ENCODE data around the gene IFNA8. TPM values are rescaled to one million over a fixed set of nuclear protein-coding genes. Genes with fewer than 3 reads are reported as not detected.
A peak's percentile ranks its signal among the peaks of the same experiment; 100 is the strongest.

The IFNA8 gene
- total and polyA plus RNA-seq, 5 donors = not detected

- intact Hi-C loops (cut with DNase I) = loop anchor here in 2 of 4 donors (5.0 to 10.0 kb wide), 2 partner anchors 74 to 77 kb away; no protein-coding TSS in a partner anchor
- peaks cover 3% of the 10 kb centered on the region for H3K27me3 ChIP-seq (ENCODE audit: control insufficient read depth, insufficient read depth)
- 71% methylated on average over 5 of the region's 5 CpGs for WGBS
- ATAC-seq (no peak), DNase-seq (no peak)
- H3K4me1 ChIP-seq (ENCODE audit: control insufficient read depth, insufficient read depth, low read length) = no peaks in the 10 kb centered on the region
- no peaks in the 10 kb centered on the region for H3K9me3 ChIP-seq (ENCODE audit: control insufficient read depth, low read length)
- no peak overlapping the region for H3K27ac ChIP-seq (ENCODE audit: low read length)
- H3K4me3 ChIP-seq (ENCODE audit: low read length) = no peak overlapping the region
Measured at GRCh38 chr9:21398955-21399489, 9.9 kb upstream of the IFNA8 start.

GRCh38 chr9:21399956-21400355, 9.0 kb upstream of the IFNA8 start:
- Histone ChIP-seq H3K4me1 (ENCODE audit: control insufficient read depth, insufficient read depth, low read length) (no peaks in the 10 kb centered on the region), H3K4me3 (ENCODE audit: low read length) (no peak overlapping the region), H3K27ac (ENCODE audit: low read length) (no peak overlapping the region), H3K27me3 (ENCODE audit: control insufficient read depth, insufficient read depth) (peaks cover 3% of the 10 kb centered on the region), H3K9me3 (ENCODE audit: control insufficient read depth, low read length) (no peaks in the 10 kb centered on the region)
- 35% methylated on average over 3 of the region's 3 CpGs for WGBS
- intact Hi-C loops (cut with DNase I) = loop anchor here in 2 of 4 donors (5.0 to 10.0 kb wide), 2 partner anchors 75 to 78 kb away; no protein-coding TSS in a partner anchor
- no peak for DNase-seq
- no peak for ATAC-seq

DNA sequence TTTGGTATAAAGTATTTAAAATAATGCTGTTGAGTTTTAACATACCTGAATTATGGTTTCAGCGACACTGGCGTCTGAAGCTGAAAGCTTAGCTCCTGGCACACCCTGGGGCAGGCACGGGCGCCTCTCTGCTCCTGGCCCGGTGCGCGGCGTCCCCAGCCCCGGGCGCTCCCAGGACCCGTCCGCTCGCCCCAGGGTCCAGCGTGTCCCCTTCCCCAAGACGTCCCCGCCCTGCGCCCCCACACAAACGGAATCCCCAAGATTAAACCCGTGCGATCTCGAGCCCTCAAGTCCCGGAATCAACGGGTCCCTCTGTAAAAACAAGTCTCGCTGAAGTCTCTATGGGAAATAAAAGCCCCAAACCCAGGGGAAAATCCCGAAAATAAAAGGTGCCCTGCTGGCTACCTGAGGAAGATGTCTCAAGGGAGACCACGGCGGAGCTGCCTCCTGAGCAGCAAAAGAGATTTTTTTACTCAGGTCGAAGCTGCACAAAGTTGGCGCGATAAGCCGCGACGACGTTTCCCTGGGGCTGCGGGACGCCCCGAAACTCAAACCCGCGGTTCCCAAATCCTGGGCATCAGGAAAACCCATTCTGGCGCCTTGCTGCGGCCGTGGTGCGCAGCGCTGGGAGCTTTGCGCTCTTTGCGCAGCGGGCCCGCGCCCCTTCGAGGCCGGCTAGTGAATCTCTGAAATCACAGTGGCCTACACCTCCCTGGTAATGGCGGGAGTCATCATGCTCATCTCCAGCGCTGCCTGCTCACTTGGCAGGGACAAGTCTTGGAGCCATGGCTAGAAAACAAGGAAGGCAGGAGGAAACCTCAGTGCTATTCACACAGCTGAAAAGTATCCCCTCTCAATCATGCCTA, 6.3 kb upstream of the IFNA8 start:
- ATAC-seq (no peak), DNase-seq (peak in 2 of 3 donors; percentile 47 to 51)
- intact Hi-C loops (cut with DNase I) = no loop called here
- Histone ChIP-seq H3K27me3 (ENCODE audit: control insufficient read depth, insufficient read depth) (peaks cover 3% of the 10 kb centered on the region), H3K4me3 (ENCODE audit: low read length) (peak overlapping the region; percentile 16), H3K4me1 (ENCODE audit: control insufficient read depth, insufficient read depth, low read length) (no peaks in the 10 kb centered on the region), H3K27ac (ENCODE audit: low read length) (no peak overlapping the region), H3K9me3 (ENCODE audit: control insufficient read depth, low read length) (no peaks in the 10 kb centered on the region)
- WGBS = 2% methylated on average over 53 of the region's 53 CpGs

DNA sequence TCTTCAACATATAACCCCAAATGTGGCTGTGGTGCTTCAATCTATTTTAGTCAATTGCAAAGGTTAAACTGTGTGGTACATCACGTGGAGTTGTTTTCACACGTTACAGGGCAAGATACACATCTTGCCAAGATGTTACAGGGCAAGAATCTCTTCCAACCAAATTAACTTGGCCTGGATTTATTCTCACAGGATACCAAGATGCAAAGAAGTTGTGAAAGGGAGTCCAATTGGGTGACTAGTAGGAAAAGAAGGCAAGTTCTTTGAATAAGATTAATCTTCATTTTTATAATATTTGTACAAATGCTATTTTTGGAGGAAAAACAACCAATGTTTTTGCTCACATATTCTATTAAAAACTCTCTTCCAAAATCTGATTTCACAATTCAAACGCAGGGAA, 4.8 kb upstream of the IFNA8 start:
- H3K27me3 ChIP-seq (ENCODE audit: control insufficient read depth, insufficient read depth) = peaks cover 3% of the 10 kb centered on the region
- ATAC-seq (no peak), DNase-seq (no peak)
- no peaks in the 10 kb centered on the region for H3K9me3 ChIP-seq (ENCODE audit: control insufficient read depth, low read length)
- no peak overlapping the region for H3K27ac ChIP-seq (ENCODE audit: low read length)
- H3K4me1 ChIP-seq (ENCODE audit: control insufficient read depth, insufficient read depth, low read length) = no peaks in the 10 kb centered on the region
- intact Hi-C loops (cut with DNase I) = no loop called here
- H3K4me3 ChIP-seq (ENCODE audit: low read length) = no peak overlapping the region
- WGBS = 51% methylated on average over 3 of the region's 3 CpGs

DNA sequence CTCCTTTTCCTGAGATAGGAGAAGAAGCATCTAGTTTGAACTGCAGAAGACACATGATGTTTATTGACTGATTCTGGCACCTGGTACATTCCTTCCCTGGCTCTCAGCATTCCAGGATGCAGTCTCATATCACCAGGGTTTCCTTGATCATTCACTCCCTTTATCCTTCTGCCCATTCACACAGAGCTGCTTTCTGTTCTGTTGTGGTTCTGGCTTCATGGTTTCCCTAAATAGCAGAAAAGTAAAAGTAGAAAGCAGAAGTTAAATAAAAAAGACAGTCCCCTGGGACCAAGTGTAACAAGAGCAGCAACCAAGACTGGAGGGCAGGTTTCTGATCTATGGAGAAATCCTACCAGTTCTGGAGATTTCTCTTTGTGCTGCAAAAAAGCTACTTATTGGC, 3.2 kb downstream of the IFNA8 start:
- H3K4me3 ChIP-seq (ENCODE audit: low read length) = no peak overlapping the region
- DNase-seq (no peak), ATAC-seq (no peak)
- H3K27ac ChIP-seq (ENCODE audit: low read length) = no peak overlapping the region
- intact Hi-C loops (cut with DNase I) = no loop called here
- no peaks in the 10 kb centered on the region for H3K4me1 ChIP-seq (ENCODE audit: control insufficient read depth, insufficient read depth, low read length)
- H3K9me3 ChIP-seq (ENCODE audit: control insufficient read depth, low read length) = no peaks in the 10 kb centered on the region
- H3K27me3 ChIP-seq (ENCODE audit: control insufficient read depth, insufficient read depth) = peaks cover 4% of the 10 kb centered on the region

- H3K4me1 ChIP-seq (ENCODE audit: control insufficient read depth, insufficient read depth, low read length) = no peaks in the 10 kb centered on the region
- no peak overlapping the region for H3K4me3 ChIP-seq (ENCODE audit: low read length)
- intact Hi-C loops (cut with DNase I) = no loop called here
- no peaks in the 10 kb centered on the region for H3K9me3 ChIP-seq (ENCODE audit: control insufficient read depth, low read length)
- peaks cover 4% of the 10 kb centered on the region for H3K27me3 ChIP-seq (ENCODE audit: control insufficient read depth, insufficient read depth)
- ATAC-seq (no peak), DNase-seq (no peak)
- WGBS = 78% methylated on average over 4 of the region's 4 CpGs
- no peak overlapping the region for H3K27ac ChIP-seq (ENCODE audit: low read length)
Measured at GRCh38 chr9:21413151-21413550, 4.2 kb downstream of the IFNA8 start.

DNA sequence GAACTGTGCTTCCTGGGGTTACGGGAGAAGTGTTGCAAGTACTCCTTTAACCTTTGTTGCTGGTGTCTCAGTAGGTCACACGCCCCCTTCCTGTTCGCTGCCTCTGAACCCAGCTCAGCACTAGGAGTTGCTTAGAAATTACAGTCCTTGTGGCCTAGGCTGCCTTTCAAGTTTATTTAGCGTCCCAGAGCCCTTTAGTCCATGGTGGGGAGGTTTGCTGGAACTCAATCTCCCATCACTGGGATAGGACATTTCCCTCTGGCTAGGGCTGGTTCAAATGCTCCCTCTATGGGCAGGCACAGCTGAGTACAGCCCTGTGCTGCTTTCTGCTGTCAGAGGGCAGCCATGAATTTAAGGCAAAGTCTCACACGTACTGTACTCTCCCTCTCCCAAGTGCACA, 4.7 kb downstream of the IFNA8 start:
- intact Hi-C loops (cut with DNase I) = no loop called here
- no peak overlapping the region for H3K27ac ChIP-seq (ENCODE audit: low read length)
- no peak overlapping the region for H3K4me3 ChIP-seq (ENCODE audit: low read length)
- H3K27me3 ChIP-seq (ENCODE audit: control insufficient read depth, insufficient read depth) = peaks cover 4% of the 10 kb centered on the region
- no peaks in the 10 kb centered on the region for H3K9me3 ChIP-seq (ENCODE audit: control insufficient read depth, low read length)
- no peak for DNase-seq
- 68% methylated on average over 5 of the region's 5 CpGs for WGBS
- ATAC-seq = peak in 1 of 2 donors; percentile 55
- H3K4me1 ChIP-seq (ENCODE audit: control insufficient read depth, insufficient read depth, low read length) = no peaks in the 10 kb centered on the region

DNA sequence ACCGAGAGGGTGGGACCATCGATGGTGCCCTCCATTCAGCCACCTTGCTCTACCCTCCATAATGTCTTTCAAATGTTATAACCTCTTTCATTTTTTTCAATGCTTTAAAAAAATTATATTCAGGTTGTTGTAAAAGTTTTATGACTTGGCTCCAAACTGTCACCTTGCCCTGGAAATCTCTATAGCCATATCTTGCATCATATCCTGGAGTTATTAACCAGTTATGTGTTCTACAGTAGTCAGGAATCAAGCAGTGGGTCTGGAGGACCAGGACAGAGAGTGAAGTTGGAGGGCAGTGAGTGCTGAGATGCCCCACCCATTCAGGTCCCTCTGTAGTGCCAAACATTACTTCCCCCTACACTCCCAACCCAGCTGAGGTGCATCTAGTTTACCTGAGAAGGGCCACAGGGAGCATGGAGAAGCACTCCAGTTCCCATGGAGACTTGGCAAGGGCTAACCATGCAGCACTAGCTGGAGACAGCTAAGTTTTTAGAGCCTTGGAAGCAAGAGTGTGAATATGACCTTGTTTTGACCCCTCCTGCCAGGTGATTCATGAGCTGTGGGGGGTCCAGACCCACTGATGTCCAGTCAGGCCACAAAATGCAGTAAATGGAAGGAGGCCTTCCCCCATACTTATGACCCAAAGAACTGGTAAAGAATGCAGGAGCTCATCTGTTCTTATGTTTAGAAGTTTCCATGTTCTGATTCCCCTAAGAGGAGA, 5.5 kb downstream of the IFNA8 start:
- intact Hi-C loops (cut with DNase I) = no loop called here
- no peak for DNase-seq
- Histone ChIP-seq H3K4me3 (ENCODE audit: low read length) (no peak overlapping the region), H3K27me3 (ENCODE audit: control insufficient read depth, insufficient read depth) (peaks cover 4% of the 10 kb centered on the region), H3K9me3 (ENCODE audit: control insufficient read depth, low read length) (no peaks in the 10 kb centered on the region), H3K27ac (ENCODE audit: low read length) (no peak overlapping the region), H3K4me1 (ENCODE audit: control insufficient read depth, insufficient read depth, low read length) (no peaks in the 10 kb centered on the region)
- ATAC-seq = no peak
- WGBS = 91% methylated on average over 2 of the region's 2 CpGs

GRCh38 chr9:21415493-21416267, 6.8 kb downstream of the IFNA8 start:
- intact Hi-C loops (cut with DNase I) = no loop called here
- no peak overlapping the region for H3K4me3 ChIP-seq (ENCODE audit: low read length)
- H3K27me3 ChIP-seq (ENCODE audit: control insufficient read depth, insufficient read depth) = peaks cover 4% of the 10 kb centered on the region
- DNase-seq (no peak), ATAC-seq (no peak)
- 72% methylated on average over 5 of the region's 5 CpGs for WGBS
- no peak overlapping the region for H3K27ac ChIP-seq (ENCODE audit: low read length)
- H3K4me1 ChIP-seq (ENCODE audit: control insufficient read depth, insufficient read depth, low read length) = no peaks in the 10 kb centered on the region
- H3K9me3 ChIP-seq (ENCODE audit: control insufficient read depth, low read length) = no peaks in the 10 kb centered on the region

DNA sequence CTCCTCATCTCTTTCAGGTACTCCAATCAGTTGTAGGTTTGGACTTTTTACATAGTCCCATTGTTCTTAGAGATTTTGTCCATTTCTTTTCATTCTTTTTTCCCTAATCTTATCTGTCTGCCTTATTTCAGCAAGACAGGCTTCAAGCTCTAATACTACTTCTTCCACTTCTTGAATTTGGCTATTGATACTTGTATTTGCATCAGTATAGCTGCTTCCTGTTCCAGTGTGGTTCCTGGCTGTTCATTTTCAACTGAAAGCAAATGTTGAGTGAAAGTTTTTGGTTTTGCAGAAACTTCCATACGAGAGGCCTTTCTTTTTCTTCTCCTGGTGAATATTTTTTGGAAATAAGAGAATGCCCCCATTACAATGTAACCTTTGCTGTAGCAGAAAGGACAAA, 19.3 kb downstream of the IFNA8 start:
- intact Hi-C loops (cut with DNase I) = no loop called here
- no peak overlapping the region for H3K4me3 ChIP-seq (ENCODE audit: low read length)
- no peaks in the 10 kb centered on the region for H3K27me3 ChIP-seq (ENCODE audit: control insufficient read depth, insufficient read depth)
- no peak for DNase-seq
- no peaks in the 10 kb centered on the region for H3K4me1 ChIP-seq (ENCODE audit: control insufficient read depth, insufficient read depth, low read length)
- WGBS = 62% methylated on average over 1 of the region's 1 CpG
- no peaks in the 10 kb centered on the region for H3K9me3 ChIP-seq (ENCODE audit: control insufficient read depth, low read length)
- no peak overlapping the region for H3K27ac ChIP-seq (ENCODE audit: low read length)
- ATAC-seq = no peak
